Fibroblast of villous mesenchyme (primary cell): ENCODE data around the gene AVEN. TPM values are rescaled to one million over a fixed set of nuclear protein-coding genes. Genes with fewer than 3 reads are reported as not detected.

Source experiments
- DNase-seq: peaks from one replicate; pipeline ENCODE4 v3.0.0-alpha.2; 2010; ENCODE audit warnings: low read depth
- H3K4me3 ChIP-seq: 2 replicates; pipeline ENCODE4 v1.5.1; 2011; ENCODE audit warnings: low read depth, mild to moderate bottlenecking, low read length
- CTCF ChIP-seq: IDR thresholded peaks from 2 replicates; pipeline ENCODE4 v1.5.1; 2012; ENCODE audit warnings: low read depth, mild to moderate bottlenecking, low read length; ENCODE audit not compliant: insufficient read depth
- total RNA-seq: library from RNA; depleted of rRNA; stranded (reverse); fragments of >200 nt; gene quantifications from 2 replicates; pipeline ENCODE4 v1.2.3, GENCODE V29; 2012

AVEN gene
- total RNA-seq, 1 donor: 37.1 TPM

DNA sequence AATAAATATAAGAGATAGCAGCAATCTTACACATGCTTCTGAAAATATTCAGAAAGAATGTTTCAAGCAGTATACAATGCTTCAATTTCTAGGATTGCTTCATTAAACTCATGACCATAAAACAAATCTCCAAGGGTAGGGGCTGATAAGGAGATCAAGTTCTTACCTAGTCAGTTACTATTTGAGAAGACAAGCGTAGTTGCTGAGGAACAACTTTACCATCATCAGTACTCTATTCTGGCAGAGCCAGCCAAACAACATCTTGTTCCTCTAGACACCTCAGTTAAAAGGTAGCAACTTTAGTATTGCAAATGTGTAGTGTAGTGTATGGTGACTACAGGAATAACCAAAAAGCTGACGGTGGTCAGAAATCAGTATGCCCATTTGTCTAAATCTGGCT is 156.1 kb downstream of the AVEN start:
- DNase-seq: no peak
- no peak overlapping the region for H3K4me3 ChIP-seq
- no peak for TF ChIP-seq CTCF

DNA sequence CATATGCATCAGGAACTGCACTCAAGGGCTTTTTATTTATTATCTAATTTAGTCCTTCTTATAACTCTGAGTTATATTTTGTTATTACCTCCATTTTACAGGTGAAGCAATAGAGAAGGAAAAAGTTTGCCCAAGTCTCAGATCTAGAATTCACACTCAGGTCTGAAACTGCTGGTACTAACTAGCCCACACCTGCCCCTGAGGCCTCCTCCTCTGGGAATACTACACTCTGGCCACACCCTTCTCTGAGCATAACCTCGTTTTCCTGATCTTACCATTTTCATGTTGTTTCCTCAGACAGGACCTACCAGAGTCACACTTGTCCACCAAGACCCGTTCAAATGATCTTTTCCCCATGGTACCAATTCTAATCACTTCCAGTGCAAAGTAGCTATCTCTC is 164.8 kb downstream of the AVEN start:
- no peak for DNase-seq
- no peak overlapping the region for H3K4me3 ChIP-seq
- TF ChIP-seq CTCF: no peak

GRCh38 chr15:33872416-33873106 is 166.4 kb downstream of the AVEN start:
- TF ChIP-seq CTCF: no peak
- no peak overlapping the region for H3K4me3 ChIP-seq
- no peak for DNase-seq

DNA sequence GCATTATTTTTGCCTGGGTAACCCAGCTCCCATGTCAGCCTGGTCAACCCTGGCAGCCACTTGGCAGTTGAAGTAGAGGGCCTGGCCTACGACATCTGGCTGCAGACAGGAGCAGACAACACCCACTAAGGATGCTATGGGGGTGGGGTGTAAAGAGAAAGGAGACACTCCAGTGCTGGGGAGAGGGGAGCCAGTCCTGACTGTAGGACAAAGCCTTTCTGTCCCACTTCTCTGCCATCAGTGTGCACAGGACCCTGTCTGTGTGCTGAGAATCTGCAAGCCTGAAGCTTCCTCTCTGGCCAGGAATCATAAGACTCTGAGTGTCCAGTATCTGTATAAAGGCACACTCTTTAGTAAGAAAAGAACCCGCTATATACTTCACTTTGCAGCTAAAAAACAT is 167.0 kb downstream of the AVEN start:
- TF ChIP-seq CTCF: no peak
- no peak for DNase-seq
- H3K4me3 ChIP-seq: no peak overlapping the region

- TF ChIP-seq CTCF: no peak
- peak; percentile 69 for DNase-seq
- no peak overlapping the region for H3K4me3 ChIP-seq
Observed at GRCh38 chr15:33866101-33866737, 172.8 kb downstream of the AVEN start.

DNA sequence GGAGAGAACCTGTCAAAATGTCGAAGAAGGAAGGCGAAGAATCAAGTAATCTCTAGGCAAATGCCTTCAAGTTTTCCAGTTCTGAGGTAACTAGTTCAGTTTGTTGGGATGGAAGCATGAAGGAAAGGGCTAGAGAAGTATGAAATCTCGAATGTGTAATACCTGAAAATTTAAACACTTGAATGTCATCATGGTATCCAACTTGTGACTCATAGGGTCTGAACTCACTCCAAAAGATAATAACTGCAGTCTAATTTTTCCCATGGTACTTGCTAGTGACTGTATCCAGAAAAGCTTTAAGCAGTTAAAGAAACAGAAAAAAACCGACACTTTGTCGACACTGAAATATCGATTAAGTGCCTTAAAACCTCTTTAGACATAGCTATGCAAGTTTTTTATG is 173.6 kb downstream of the AVEN start:
- peak; percentile 33 for DNase-seq
- TF ChIP-seq CTCF: no peak
- no peak overlapping the region for H3K4me3 ChIP-seq
